Upper lobe of left lung (tissue), 6 donors: Measurements from ENCODE around the gene VWA1. TPM values are rescaled to one million over a fixed set of nuclear protein-coding genes. Genes with fewer than 3 reads are reported as not detected.

Experiments used
- ATAC-seq, 2 donors: fragments of 200-7000 bp; cut with Tn5 transposase; one replicate each; pipeline ENCODE4 v1.9.1; 2022; ENCODE audit warnings: mild to moderate bottlenecking in 2 of 2, moderate library complexity in 2 of 2; ENCODE audit not compliant: low FRiP score in 2 of 2
- DNase-seq, 2 donors: peaks; one replicate each; pipeline ENCODE4 v3.0.0-alpha.2; 2019 to 2020
- H3K27ac ChIP-seq, 4 donors: fragments of 200-600 bp; sonication (generic); one replicate each; pipeline ENCODE4 v1.5.1; 2016 to 2019
- H3K27me3 ChIP-seq, 4 donors: fragments of 200-600 bp; sonication (generic); one replicate each; pipeline ENCODE4 v1.5.1; 2017 to 2019
- H3K36me3 ChIP-seq, 4 donors: fragments of 200-600 bp; sonication (generic); one replicate each; pipeline ENCODE4 v1.5.1; 2016 to 2019
- H3K4me1 ChIP-seq, 4 donors: fragments of 200-600 bp; sonication (generic); one replicate each; pipeline ENCODE4 v1.5.1; 2018 to 2019
- H3K4me3 ChIP-seq, 4 donors: fragments of 200-600 bp; sonication (generic); one replicate each; pipeline ENCODE4 v1.5.1; 2017 to 2019; ENCODE audit warnings: mild to moderate bottlenecking in 2 of 4, moderate library complexity in 1 of 4
- H3K9me3 ChIP-seq, 4 donors: fragments of 200-600 bp; sonication (generic); one replicate each; pipeline ENCODE4 v1.5.1; 2018 to 2019
- CTCF ChIP-seq, 6 experiments: fragments of 450-650 bp in 4 of 6; fragments of 200-600 bp in 2 of 6; sonication (generic) in 2 of 6; IDR thresholded peaks; one replicate each; pipeline ENCODE4 v1.5.1; 2016 to 2019; ENCODE audit warnings: antibody characterized with exemption in 6 of 6
- EP300 ChIP-seq, 4 donors: sonication (generic); formaldehyde crosslinking; IDR thresholded peaks; one replicate each; pipeline ENCODE4 v1.5.1; 2017; ENCODE audit warnings: antibody characterized with exemption in 4 of 4, control low read depth in 2 of 4
- POLR2A ChIP-seq, 4 donors: fragments of 450-650 bp; IDR thresholded peaks; one replicate each; pipeline ENCODE4 v1.5.1; 2016 to 2017; ENCODE audit warnings: antibody characterized with exemption in 4 of 4, mild to moderate bottlenecking in 2 of 4
- POLR2AphosphoS5 ChIP-seq, 2 donors: sonication (generic); formaldehyde crosslinking; IDR thresholded peaks; one replicate each; pipeline ENCODE4 v1.5.1; 2017; ENCODE audit warnings: antibody characterized with exemption in 2 of 2
- WGBS, 2 donors: methylation state at CpG; one replicate each; pipeline ENCODE4 v1.1.5; 2017 to 2018; 5-methylcytosine and 5-hydroxymethylcytosine counted together
- total RNA-seq, 6 donors: library from RNA; depleted of rRNA in 4 of 6; stranded (reverse); fragments of >200 nt in 4 of 6; gene quantifications; one replicate each; pipeline versions ENCODE4 v1.1.0 to v1.2.1, GENCODE V29; 2016 to 2021
- donor health status: DM: no; HTN: no; CAD: no; lungs with moderate emphysema.
- donor health status: DM: no; HTN: yes; CAD: no; lungs with severe emphysema.

The VWA1 gene
- total RNA-seq, 6 donors from 2014 or later, result 41.8 to 108 (median 62.5) TPM

GRCh38 chr1:1430992-1431844 lies 4.3 kb upstream of the VWA1 start:
- DNase-seq (peak in 1 of 2 donors; percentile 54), ATAC-seq (no peak)
- Histone ChIP-seq H3K4me3 (peak overlapping the region in 1 of 4 donors; percentile 0), H3K9me3 (no peaks in the 10 kb centered on the region), H3K27ac (peak overlapping the region; percentile 87 to 95 (median 92)), H3K27me3 (peaks cover 0 to 10% (median 0%) of the 10 kb centered on the region in 4 donors), H3K36me3 (no peaks in the 10 kb centered on the region), H3K4me1 (peaks cover 66 to 82% (median 67%) of the 10 kb centered on the region in 4 donors)
- WGBS, 2 donors, result 29 to 44% methylated on average over 8 to 18 of the region's 18 CpGs
- no peak for TF ChIP-seq POLR2A (IDR thresholded peaks at IDR 0.05)
- TF ChIP-seq CTCF (IDR thresholded peaks at IDR 0.05), result no peak
- no peak for TF ChIP-seq POLR2AphosphoS5 (IDR thresholded peaks at IDR 0.05)
- TF ChIP-seq EP300 (IDR thresholded peaks at IDR 0.05), result no peak

GRCh38 chr1:1431845-1432273 lies 3.6 kb upstream of the VWA1 start:
- Histone ChIP-seq H3K9me3 (no peaks in the 10 kb centered on the region), H3K27me3 (peaks cover 0 to 10% (median 0%) of the 10 kb centered on the region in 4 donors), H3K4me1 (peaks cover 70 to 82% (median 73%) of the 10 kb centered on the region in 4 donors), H3K27ac (peak overlapping the region; percentile 87 to 95 (median 92)), H3K4me3 (peak overlapping the region in 1 of 4 donors; percentile 0), H3K36me3 (no peaks in the 10 kb centered on the region)
- DNase-seq, result peak; percentile 82 to 91
- 40 to 45% methylated on average over 1 to 3 of the region's 5 CpGs for WGBS, 2 donors
- peak; percentile 3 to 65 for ATAC-seq
- TF ChIP-seq POLR2AphosphoS5 (IDR thresholded peaks at IDR 0.05), result peak; percentile 15 to 42
- TF ChIP-seq CTCF (IDR thresholded peaks at IDR 0.05), result no peak
- TF ChIP-seq POLR2A (IDR thresholded peaks at IDR 0.05), result peak in 1 of 4 donors; percentile 68

DNA sequence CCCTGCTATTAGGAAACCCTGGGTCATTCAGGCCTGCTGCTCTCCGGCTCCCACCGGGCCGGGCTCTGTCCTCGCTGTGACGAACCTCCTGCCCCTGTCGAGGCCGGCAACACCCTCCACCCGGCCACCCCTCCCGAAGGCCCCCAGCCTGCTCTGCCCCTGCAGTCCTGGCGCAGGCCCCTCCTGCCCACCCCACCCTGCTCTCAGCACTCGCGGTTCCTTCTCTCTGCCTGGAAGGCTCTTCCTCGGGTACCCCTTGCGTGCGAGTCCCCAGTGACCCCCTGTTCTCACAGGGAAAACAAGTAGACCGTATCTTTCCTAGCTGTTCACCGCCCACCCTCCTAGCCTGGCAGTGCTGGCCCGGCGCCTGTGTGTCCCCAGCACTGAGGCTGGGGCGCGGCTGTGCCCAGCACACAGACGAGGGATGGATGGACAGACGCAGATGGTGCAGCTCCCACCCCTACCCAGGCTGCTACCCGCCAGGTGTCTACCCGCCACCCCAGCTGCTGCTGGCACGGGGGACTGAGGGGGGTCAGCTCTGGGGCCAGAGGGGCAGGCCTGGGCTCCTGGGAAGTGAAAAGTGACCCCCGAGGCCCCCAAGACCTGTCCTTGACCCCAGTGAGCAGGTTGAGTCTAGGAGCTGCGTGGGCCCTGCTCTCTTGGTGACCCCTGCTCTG lies 3.1 kb upstream of the VWA1 start:
- ATAC-seq (no peak), DNase-seq (peak in 1 of 2 donors; percentile 76)
- H3K9me3 ChIP-seq, result no peaks in the 10 kb centered on the region
- no peak overlapping the region for H3K4me3 ChIP-seq
- TF ChIP-seq CTCF (IDR thresholded peaks at IDR 0.05) (no peak), POLR2AphosphoS5 (IDR thresholded peaks at IDR 0.05) (no peak), POLR2A (IDR thresholded peaks at IDR 0.05) (no peak), EP300 (IDR thresholded peaks at IDR 0.05) (no peak)
- 59 to 73% methylated on average over 13 to 20 of the region's 28 CpGs for WGBS, 2 donors
- H3K27ac ChIP-seq, result peak overlapping the region; percentile 87 to 95 (median 92)
- H3K4me1 ChIP-seq, result peaks cover 70 to 85% (median 78%) of the 10 kb centered on the region in 4 donors
- no peaks in the 10 kb centered on the region for H3K36me3 ChIP-seq
- H3K27me3 ChIP-seq, result peaks cover 0 to 10% (median 0%) of the 10 kb centered on the region in 4 donors

DNA sequence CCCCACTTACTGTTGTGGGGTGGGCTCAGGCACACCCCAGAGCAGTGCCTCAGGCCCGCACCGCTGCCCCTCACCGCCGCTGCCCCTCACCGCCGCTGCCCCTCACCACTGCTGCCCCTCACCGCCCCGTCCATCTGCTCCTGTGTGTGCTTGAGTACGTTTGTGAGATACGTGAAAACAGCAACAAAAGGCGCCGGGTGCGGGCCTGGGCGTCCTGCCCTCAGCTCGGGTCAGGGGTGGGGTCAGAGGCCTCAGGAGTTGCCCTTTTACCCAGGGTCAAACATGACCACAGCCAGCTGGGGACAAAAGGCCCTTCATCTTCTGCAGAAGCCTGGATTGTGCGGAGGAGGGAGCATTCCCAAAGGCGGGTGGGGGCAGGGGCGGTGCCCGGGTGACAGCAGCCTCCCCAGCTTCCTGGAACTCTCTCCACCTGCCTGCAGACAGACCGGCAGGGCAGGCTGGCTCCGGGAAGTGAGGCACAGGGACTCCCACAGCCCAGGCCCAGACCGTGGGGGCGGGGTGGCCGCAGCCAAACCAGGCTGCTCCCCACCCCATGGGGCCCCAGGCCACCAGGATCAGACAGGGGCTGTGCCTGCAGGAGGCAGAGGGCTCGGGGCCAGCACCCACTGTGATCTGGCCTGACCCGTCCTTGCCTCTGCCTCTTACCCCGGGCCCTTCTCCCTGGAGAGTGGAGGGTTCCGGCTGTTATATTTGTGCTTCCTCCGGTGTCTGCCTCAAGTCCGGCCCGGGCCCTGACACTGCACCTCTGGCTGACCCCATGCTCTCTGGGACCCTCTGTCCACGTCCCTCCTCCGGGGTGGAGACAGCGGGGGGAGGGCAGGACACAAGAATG lies 2.3 kb upstream of the VWA1 start:
- H3K9me3 ChIP-seq, result no peaks in the 10 kb centered on the region
- peak overlapping the region; percentile 87 to 95 (median 92) for H3K27ac ChIP-seq
- peak; percentile 94 to 95 for DNase-seq
- TF ChIP-seq POLR2AphosphoS5 (IDR thresholded peaks at IDR 0.05) (peak; percentile 83 to 93), CTCF (IDR thresholded peaks at IDR 0.05) (peak in 1 of 6 experiments; percentile 23), POLR2A (IDR thresholded peaks at IDR 0.05) (peak in 3 of 4 donors; percentile 22 to 79 (median 40)), EP300 (IDR thresholded peaks at IDR 0.05) (peak in 3 of 4 donors; percentile 73 to 97 (median 91))
- H3K4me1 ChIP-seq, result peaks cover 67 to 87% (median 82%) of the 10 kb centered on the region in 4 donors
- H3K36me3 ChIP-seq, result no peaks in the 10 kb centered on the region
- H3K27me3 ChIP-seq, result peaks cover 0 to 7% (median 0%) of the 10 kb centered on the region in 4 donors
- H3K4me3 ChIP-seq, result peak overlapping the region in 2 of 4 donors; percentile 24 to 29
- ATAC-seq, result peak; percentile 23 to 82
- WGBS, 2 donors, result 36 to 41% methylated on average over 26 to 31 of the region's 34 CpGs
